Kidney epithelial cell (primary cell): ENCODE measurements around the gene STYXL2. TPM values are rescaled to one million over a fixed set of nuclear protein-coding genes. Genes with fewer than 3 reads are reported as not detected.

ENCODE experiments used
- DNase-seq: peaks from one replicate; pipeline ENCODE4 v3.0.0-alpha.2; 2010; ENCODE audit warnings: low read depth
- H3K27me3 ChIP-seq: 2 replicates; pipeline ENCODE4 v1.6.0; 2011; ENCODE audit warnings: low read length; ENCODE audit not compliant: control insufficient read depth, insufficient read depth
- H3K36me3 ChIP-seq: 2 replicates; pipeline ENCODE4 v1.5.1; 2011; ENCODE audit warnings: low read length; ENCODE audit not compliant: control insufficient read depth, insufficient read depth
- H3K4me3 ChIP-seq: 2 replicates; pipeline ENCODE4 v1.5.1; 2011; ENCODE audit warnings: low read depth, mild to moderate bottlenecking, control low read depth, low read length
- total RNA-seq: library from RNA; depleted of rRNA; stranded (reverse); fragments of >200 nt; gene quantifications from 2 replicates; pipeline ENCODE4 v1.2.3, GENCODE V29; 2015
- TF ChIP-seq, protein P1 (sequence below): IDR thresholded peaks from 2 replicates; pipeline ENCODE4 v1.5.1; 2011; ENCODE audit warnings: mild to moderate bottlenecking, moderate library complexity, low read length, control low read depth, inconsistent platforms; ENCODE audit not compliant: insufficient read depth, poor library complexity, severe bottlenecking

STYXL2 gene
- total RNA-seq, 1 donor from 2014 or later = not detected

- no peak overlapping the region for H3K4me3 ChIP-seq
- H3K27me3 ChIP-seq = peaks cover 4% of the 10 kb centered on the region
- H3K36me3 ChIP-seq = no peaks in the 10 kb centered on the region
- DNase-seq = no peak
- TF ChIP-seq, protein P1, sequence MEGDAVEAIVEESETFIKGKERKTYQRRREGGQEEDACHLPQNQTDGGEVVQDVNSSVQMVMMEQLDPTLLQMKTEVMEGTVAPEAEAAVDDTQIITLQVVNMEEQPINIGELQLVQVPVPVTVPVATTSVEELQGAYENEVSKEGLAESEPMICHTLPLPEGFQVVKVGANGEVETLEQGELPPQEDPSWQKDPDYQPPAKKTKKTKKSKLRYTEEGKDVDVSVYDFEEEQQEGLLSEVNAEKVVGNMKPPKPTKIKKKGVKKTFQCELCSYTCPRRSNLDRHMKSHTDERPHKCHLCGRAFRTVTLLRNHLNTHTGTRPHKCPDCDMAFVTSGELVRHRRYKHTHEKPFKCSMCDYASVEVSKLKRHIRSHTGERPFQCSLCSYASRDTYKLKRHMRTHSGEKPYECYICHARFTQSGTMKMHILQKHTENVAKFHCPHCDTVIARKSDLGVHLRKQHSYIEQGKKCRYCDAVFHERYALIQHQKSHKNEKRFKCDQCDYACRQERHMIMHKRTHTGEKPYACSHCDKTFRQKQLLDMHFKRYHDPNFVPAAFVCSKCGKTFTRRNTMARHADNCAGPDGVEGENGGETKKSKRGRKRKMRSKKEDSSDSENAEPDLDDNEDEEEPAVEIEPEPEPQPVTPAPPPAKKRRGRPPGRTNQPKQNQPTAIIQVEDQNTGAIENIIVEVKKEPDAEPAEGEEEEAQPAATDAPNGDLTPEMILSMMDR = no peak
Observed at GRCh38 chr1:167132301-167133010, 38.6 kb downstream of the STYXL2 start.

GRCh38 chr1:167135281-167135840 lies 41.5 kb downstream of the STYXL2 start:
- TF ChIP-seq, protein P1 = no peak
- no peaks in the 10 kb centered on the region for H3K27me3 ChIP-seq

DNA sequence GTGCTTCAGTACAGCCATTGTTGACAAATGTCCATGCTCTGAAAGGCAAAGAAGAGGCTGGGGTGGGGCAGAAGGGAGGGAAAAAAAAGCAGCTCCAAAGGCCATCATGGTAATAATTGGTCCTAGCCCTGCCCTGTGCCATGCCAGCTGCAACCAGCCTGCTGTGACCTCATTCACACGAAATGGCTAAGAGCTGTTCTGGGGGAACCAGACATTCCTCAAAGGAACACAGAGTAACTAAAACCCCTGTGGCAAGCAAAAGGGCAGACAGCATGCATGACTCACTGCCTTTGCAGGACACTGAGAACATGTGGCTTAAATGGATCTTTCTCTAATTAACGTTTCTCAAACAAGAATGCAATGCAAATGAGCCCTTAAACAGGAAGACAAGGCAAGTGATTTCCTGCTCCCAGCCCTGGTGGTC lies 42.3 kb downstream of the STYXL2 start:
- no peaks in the 10 kb centered on the region for H3K36me3 ChIP-seq
- no peaks in the 10 kb centered on the region for H3K27me3 ChIP-seq
- H3K4me3 ChIP-seq = no peak overlapping the region
- DNase-seq = peak; percentile 94
- TF ChIP-seq, protein P1 = no peak

More at GRCh38 chr1:167135281-167135840, 41.5 kb downstream of the STYXL2 start:
- Histone ChIP-seq H3K36me3 (no peaks in the 10 kb centered on the region), H3K4me3 (no peak overlapping the region)
- no peak for DNase-seq

DNA sequence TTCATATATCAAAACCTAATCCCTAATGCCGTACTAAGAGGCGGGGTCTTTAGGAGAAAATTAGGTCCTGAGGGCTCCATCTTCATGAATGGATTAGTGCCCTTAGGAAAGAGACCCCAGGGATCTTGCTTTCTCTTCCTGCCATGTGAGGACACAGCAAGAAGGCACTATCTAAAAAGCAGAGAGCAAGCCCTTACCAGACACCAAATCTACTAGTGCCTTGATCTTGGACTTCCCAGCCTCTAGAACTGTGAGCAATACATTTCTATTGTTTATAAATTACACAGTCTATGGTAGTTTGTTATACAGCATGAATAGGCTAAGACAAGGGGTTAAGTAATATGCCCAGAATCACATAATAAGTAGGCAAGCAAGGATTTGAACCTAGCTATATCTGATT lies 42.9 kb downstream of the STYXL2 start:
- TF ChIP-seq, protein P1 = no peak
- no peak overlapping the region for H3K4me3 ChIP-seq

GRCh38 chr1:167137332-167137781 lies 43.5 kb downstream of the STYXL2 start:
- H3K4me3 ChIP-seq = no peak overlapping the region
- H3K27me3 ChIP-seq = no peaks in the 10 kb centered on the region
- TF ChIP-seq, protein P1 = no peak
- no peak for DNase-seq
- H3K36me3 ChIP-seq = no peaks in the 10 kb centered on the region

More for the DNA sequence above, 42.9 kb downstream of the STYXL2 start:
- Histone ChIP-seq H3K36me3 (no peaks in the 10 kb centered on the region), H3K27me3 (no peaks in the 10 kb centered on the region)
- no peak for DNase-seq
